ENCODE data around the gene CPNE4. TPM values are rescaled to one million over a fixed set of nuclear protein-coding genes. Genes with fewer than 3 reads are reported as not detected.

CPNE4 gene
- total and polyA plus RNA-seq, 2 donors (not counting 3 experiments of a cell fraction or from before 2014, with no cell fraction given) = not detected

DNA sequence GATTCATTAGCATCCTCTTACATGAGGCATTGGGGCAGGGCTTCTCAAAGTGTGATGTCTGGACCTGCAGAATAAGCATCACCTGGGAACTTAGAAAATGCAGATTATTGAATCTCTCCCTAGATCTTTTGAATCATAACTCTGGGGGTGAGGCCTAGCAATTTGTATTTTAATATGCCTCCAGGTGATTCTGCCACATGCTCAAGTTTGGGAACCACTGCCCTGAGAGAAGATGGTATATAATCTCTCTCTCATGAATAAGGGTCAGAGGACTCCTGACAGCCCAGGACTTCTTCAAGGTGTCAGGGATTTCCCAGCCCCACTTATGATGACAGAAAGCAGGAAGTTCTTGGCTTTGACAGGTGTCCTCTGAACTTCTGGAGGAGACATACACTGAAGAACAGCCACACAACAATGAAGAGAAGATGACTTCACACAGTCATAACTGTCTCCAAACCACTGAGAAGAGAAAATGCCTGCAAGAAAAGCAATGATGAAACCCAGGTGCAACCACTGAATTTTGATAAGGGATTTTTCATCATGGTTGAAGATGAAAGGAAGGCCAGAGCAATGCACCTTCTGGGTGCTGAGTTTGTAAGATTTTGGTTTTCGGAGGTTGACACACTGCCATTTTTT, 320.1 kb downstream of the CPNE4 start:
- H3K9ac ChIP-seq (replicated peaks; ENCODE audit: extremely low read depth, insufficient read depth, low read length) = no peak overlapping the region
- ChIA-PET POLR2A (no interaction called here), CTCF (no interaction called here)
- H3K27ac ChIP-seq (ENCODE audit: insufficient read depth, low read depth, low read length) = no peak overlapping the region
- no peaks in the 10 kb centered on the region for H3K9me3 ChIP-seq (replicated peaks; ENCODE audit: control insufficient read depth, insufficient read depth, low read length)
- DNase-seq (ENCODE audit: low read depth, low spot score) = no peak
- H3K9me1 ChIP-seq (replicated peaks; ENCODE audit: control insufficient read depth, extremely low read depth, insufficient read depth, low read length) = no peaks in the 10 kb centered on the region
- no peak for TF ChIP-seq EZH2 (IDR thresholded peaks at IDR 0.05; ENCODE audit: borderline replicate concordance, low read depth, low read length, severe bottlenecking)
- no peak for TF ChIP-seq POLR2A (IDR thresholded peaks at IDR 0.05; ENCODE audit: low read depth, low read length)
- TF ChIP-seq MYC (IDR thresholded peaks at IDR 0.05; ENCODE audit: low read depth, low read length) = no peak
- TF ChIP-seq JUN (IDR thresholded peaks at IDR 0.05; ENCODE audit: borderline replicate concordance, insufficient read depth, insufficient read length, low read depth) = no peak
- no peak for TF ChIP-seq FOS (IDR thresholded peaks at IDR 0.05; ENCODE audit: borderline replicate concordance, insufficient read depth, low read length)
- TF ChIP-seq GATA2 (IDR thresholded peaks at IDR 0.05; ENCODE audit: insufficient read depth, insufficient read length, low read depth, low read length) = no peak
- TF ChIP-seq, protein P1, sequence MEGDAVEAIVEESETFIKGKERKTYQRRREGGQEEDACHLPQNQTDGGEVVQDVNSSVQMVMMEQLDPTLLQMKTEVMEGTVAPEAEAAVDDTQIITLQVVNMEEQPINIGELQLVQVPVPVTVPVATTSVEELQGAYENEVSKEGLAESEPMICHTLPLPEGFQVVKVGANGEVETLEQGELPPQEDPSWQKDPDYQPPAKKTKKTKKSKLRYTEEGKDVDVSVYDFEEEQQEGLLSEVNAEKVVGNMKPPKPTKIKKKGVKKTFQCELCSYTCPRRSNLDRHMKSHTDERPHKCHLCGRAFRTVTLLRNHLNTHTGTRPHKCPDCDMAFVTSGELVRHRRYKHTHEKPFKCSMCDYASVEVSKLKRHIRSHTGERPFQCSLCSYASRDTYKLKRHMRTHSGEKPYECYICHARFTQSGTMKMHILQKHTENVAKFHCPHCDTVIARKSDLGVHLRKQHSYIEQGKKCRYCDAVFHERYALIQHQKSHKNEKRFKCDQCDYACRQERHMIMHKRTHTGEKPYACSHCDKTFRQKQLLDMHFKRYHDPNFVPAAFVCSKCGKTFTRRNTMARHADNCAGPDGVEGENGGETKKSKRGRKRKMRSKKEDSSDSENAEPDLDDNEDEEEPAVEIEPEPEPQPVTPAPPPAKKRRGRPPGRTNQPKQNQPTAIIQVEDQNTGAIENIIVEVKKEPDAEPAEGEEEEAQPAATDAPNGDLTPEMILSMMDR (IDR thresholded peaks at IDR 0.05; ENCODE audit: extremely low read depth in 1 of 2, insufficient read depth in 1 of 2, low read depth in 1 of 2, low read length in 2 of 2) = no peak
- TF ChIP-seq, protein P2, sequence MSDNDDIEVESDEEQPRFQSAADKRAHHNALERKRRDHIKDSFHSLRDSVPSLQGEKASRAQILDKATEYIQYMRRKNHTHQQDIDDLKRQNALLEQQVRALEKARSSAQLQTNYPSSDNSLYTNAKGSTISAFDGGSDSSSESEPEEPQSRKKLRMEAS (IDR thresholded peaks at IDR 0.05; ENCODE audit: insufficient read depth, insufficient read length) = no peak
- TF ChIP-seq POLR2AphosphoS5 (IDR thresholded peaks at IDR 0.05; ENCODE audit: insufficient read depth, low read depth, low read length) = no peak
- H3K27me3 ChIP-seq (ENCODE audit: control insufficient read depth in 2 of 2, insufficient read depth in 2 of 2, low read length in 2 of 2) = peaks cover 0 to 8% of the 10 kb centered on the region in 2 experiments
- intact Hi-C loops (cut with micrococcal nuclease) (no loop called here), dilution Hi-C loops (cut with MboI; ENCODE audit: extremely low pct_ligation_motif_present, low sequenced_read_pairs) (no loop called here)
- no peaks in the 10 kb centered on the region for H4K20me1 ChIP-seq (replicated peaks; ENCODE audit: control insufficient read depth, extremely low read depth, insufficient read depth, low read length)
- no peaks in the 10 kb centered on the region for H3K79me2 ChIP-seq (ENCODE audit: control insufficient read depth, insufficient read depth, low read length)
- no peak for FAIRE-seq
- no peak overlapping the region for H3K4me2 ChIP-seq (ENCODE audit: insufficient read depth, low read length)
- no TSS peak for BruUV-seq (replicated peaks)
- H3K4me3 ChIP-seq (replicated peaks in 1 of 3; ENCODE audit: insufficient read depth in 1 of 3, low read depth in 1 of 3, low read length in 3 of 3) = no peak overlapping the region
- no peak overlapping the region for H2AFZ ChIP-seq (ENCODE audit: low read depth, low read length)
- no peaks in the 10 kb centered on the region for H3K4me1 ChIP-seq (ENCODE audit: control insufficient read depth, extremely low read depth, insufficient read depth, low read length)
- H3K36me3 ChIP-seq (ENCODE audit: control insufficient read depth in 2 of 2, extremely low read depth in 1 of 2, insufficient read depth in 2 of 2, low read length in 2 of 2) = no peaks in the 10 kb centered on the region

Measured in endothelial cell of umbilical vein (primary cell).